Measurements from ENCODE around the gene TRRAP. TPM values are rescaled to one million over a fixed set of nuclear protein-coding genes. Genes with fewer than 3 reads are reported as not detected.

Gene TRRAP
- total and polyA plus RNA-seq, 2 of the 8 experiments (the other 6 are each of a cell fraction or from before 2014, with no cell fraction given) = 21.7 to 48.6 TPM

DNA sequence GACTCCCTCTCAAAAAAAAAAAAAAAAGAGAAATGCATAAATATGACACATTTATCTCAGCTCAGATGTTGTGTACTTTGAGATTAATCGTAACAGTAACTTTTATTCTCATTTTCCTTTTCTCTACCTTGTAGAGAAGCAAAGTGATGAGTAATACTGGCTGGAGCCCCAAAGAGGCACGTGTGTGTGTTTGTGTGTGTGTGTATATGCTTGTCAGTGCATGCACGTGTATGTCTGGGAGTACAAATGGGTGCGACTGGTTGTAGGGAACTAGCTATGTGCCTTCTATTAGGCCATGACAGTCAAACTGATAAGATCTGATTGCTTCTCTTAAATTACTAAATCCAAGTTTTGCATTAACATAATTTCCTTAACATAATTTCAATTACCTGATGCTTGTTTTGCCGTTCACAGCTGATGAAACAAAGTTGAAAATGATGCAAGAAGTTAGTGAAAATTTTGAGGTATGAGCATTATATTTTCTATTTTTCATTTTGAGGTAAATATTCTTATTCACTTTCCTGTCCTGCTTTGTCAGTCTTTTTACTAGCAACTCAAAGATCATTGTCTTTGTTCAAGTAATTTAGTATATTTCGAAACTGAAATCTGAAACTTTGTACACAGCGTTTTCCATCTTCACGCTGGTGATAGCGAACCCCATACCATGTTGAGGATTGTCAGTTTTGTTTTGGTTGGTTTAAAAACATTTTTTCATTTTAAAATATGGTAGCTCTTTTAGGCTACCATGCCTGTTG, 3.4 kb downstream of the TRRAP start:
- H3K23me2 ChIP-seq (ENCODE audit: low read depth, low read length) = peaks cover 6% of the 10 kb centered on the region
- no peak overlapping the region for H3K4me3 ChIP-seq (ENCODE audit: extremely low read depth in 1 of 4, insufficient read depth in 2 of 4, low read depth in 3 of 4, low read length in 4 of 4)
- no peak overlapping the region for H2BK120ac ChIP-seq (replicated peaks; ENCODE audit: low read depth, low read length)
- H3K18ac ChIP-seq (ENCODE audit: extremely low read depth, low read length) = no peak overlapping the region
- H4K5ac ChIP-seq (ENCODE audit: insufficient read length, low read depth, low read length) = no peak overlapping the region
- H3K23ac ChIP-seq (ENCODE audit: insufficient read length) = no peak overlapping the region
- no peak overlapping the region for H4K8ac ChIP-seq (ENCODE audit: extremely low read depth, insufficient read depth, low read length)
- TF ChIP-seq TAF1 (IDR thresholded peaks at IDR 0.05; ENCODE audit: low read depth, low read length) (no peak), SUZ12 (IDR thresholded peaks at IDR 0.05; ENCODE audit: low read length) (no peak), ZNF274 (IDR thresholded peaks at IDR 0.05; ENCODE audit: borderline replicate concordance, extremely low read depth, low read length) (no peak), SP4 (IDR thresholded peaks at IDR 0.05; ENCODE audit: low read length) (no peak), NRF1 (IDR thresholded peaks at IDR 0.05; ENCODE audit: low read depth, low read length) (no peak), SIRT6 (IDR thresholded peaks at IDR 0.05; ENCODE audit: low read length) (no peak)
- H3K4me2 ChIP-seq (ENCODE audit: insufficient read depth in 1 of 2, low read depth in 2 of 2, low read length in 2 of 2) = no peak overlapping the region
- no peak overlapping the region for H2AK5ac ChIP-seq (ENCODE audit: low read depth, low read length)
- no peak overlapping the region for H2BK15ac ChIP-seq (ENCODE audit: low read length)
- H3K56ac ChIP-seq (replicated peaks; ENCODE audit: insufficient read length, low read depth, low read length) = no peak overlapping the region
- CTCF ChIA-PET (ENCODE audit: partially characterized antibody) = interaction anchor here (1.1 kb wide), 1 partner anchor 111 kb away, joined by 3 read pairs; no protein-coding TSS in a partner anchor
- H3K4me1 ChIP-seq (replicated peaks in 1 of 4; ENCODE audit: control insufficient read depth in 3 of 4, insufficient read depth in 4 of 4, low read length in 3 of 4) = peaks cover 0 to 13% (median 5%) of the 10 kb centered on the region in 4 experiments; a peak in 5 of 7 replicates
- WGBS, 2 experiments (ENCODE audit: extremely low coverage in 1 of 2, insufficient coverage in 1 of 2, insufficient read length in 1 of 2, insufficient replicate concordance in 2 of 2, low coverage in 1 of 2, low lambda C conversion rate in 2 of 2, missing lambda C conversion rate in 1 of 2) = 91% methylated on average over 9 of the region's 9 CpGs; no CpG with 5 or more reads in 1 of the 2 experiments
- no peak overlapping the region for H3K4ac ChIP-seq (replicated peaks; ENCODE audit: insufficient read length, low read depth, low read length)
- H2BK20ac ChIP-seq (ENCODE audit: low read length) = no peak overlapping the region
- H3K9ac ChIP-seq (replicated peaks in 1 of 4; ENCODE audit: extremely low read depth in 1 of 4, low read depth in 3 of 4, low read length in 3 of 4) = no peak overlapping the region
- no peak for FAIRE-seq
- H2BK5ac ChIP-seq (ENCODE audit: low read depth, low read length) = no peak overlapping the region
- H3K9me3 ChIP-seq (ENCODE audit: insufficient read depth in 2 of 2, low read depth in 1 of 2, low read length in 1 of 2) = no peaks in the 10 kb centered on the region
- H3K79me1 ChIP-seq (ENCODE audit: low read depth, low read length) = peaks cover 5% of the 10 kb centered on the region
- peaks cover 12 to 28% of the 10 kb centered on the region in 2 experiments for H3K79me2 ChIP-seq (ENCODE audit: control insufficient read depth in 1 of 2, insufficient read depth in 2 of 2, low read length in 2 of 2)
- peaks cover 5 to 43% (median 31%) of the 10 kb centered on the region in 4 experiments for H3K36me3 ChIP-seq (ENCODE audit: control insufficient read depth in 2 of 4, insufficient read depth in 4 of 4, low read length in 3 of 4)
- peaks cover 8 to 14% of the 10 kb centered on the region in 2 experiments for H4K20me1 ChIP-seq (replicated peaks in 1 of 2; ENCODE audit: control insufficient read depth in 1 of 2, insufficient read depth in 2 of 2, low read length in 2 of 2)
- no peak overlapping the region for H2BK12ac ChIP-seq (ENCODE audit: low read depth, low read length)
- DNase-seq (ENCODE audit: low read depth in 1 of 2, low spot score in 2 of 2) = no peak
- no peak overlapping the region for H3K27ac ChIP-seq (ENCODE audit: low read depth, low read length)
- H4K91ac ChIP-seq (replicated peaks; ENCODE audit: insufficient read length, low read length) = no peak overlapping the region
- H2AFZ ChIP-seq (ENCODE audit: low read length) = no peak overlapping the region
- POLR2A ChIA-PET (ENCODE audit: partially characterized antibody) = no interaction called here
- H3K27me3 ChIP-seq (replicated peaks in 1 of 4; ENCODE audit: control insufficient read depth in 3 of 4, extremely low read depth in 1 of 4, insufficient read depth in 3 of 4, low read length in 3 of 4) = no peaks in the 10 kb centered on the region
- H3K14ac ChIP-seq (ENCODE audit: insufficient read length) = no peak overlapping the region

Measured in H1 (cell line).